HG02970 (cell line): ENCODE measurements around the gene MSI2.

Experiments used
- ATAC-seq: cut with Tn5 transposase; IDR thresholded peaks from one replicate; pipeline ENCODE4 v1.9.1; 2021; ENCODE audit warnings: mild to moderate bottlenecking, moderate library complexity, moderate number of reproducible peaks; ENCODE audit not compliant: unreplicated experiment, low FRiP score

Gene MSI2

GRCh38 chr17:57557834-57558681, 301.7 kb downstream of the MSI2 start:
- ATAC-seq: no peak

GRCh38 chr17:57559226-57559625, 302.9 kb downstream of the MSI2 start:
- ATAC-seq: no peak

- no peak for ATAC-seq
Observed at GRCh38 chr17:57559634-57560318, 303.5 kb downstream of the MSI2 start.

- no peak for ATAC-seq
Observed at GRCh38 chr17:57560319-57560705, 304.0 kb downstream of the MSI2 start.

- no peak for ATAC-seq
Observed at GRCh38 chr17:57561072-57561861, 304.9 kb downstream of the MSI2 start.

GRCh38 chr17:57562184-57562698, 305.9 kb downstream of the MSI2 start:
- no peak for ATAC-seq

GRCh38 chr17:57563958-57564357, 307.6 kb downstream of the MSI2 start:
- no peak for ATAC-seq

GRCh38 chr17:57565176-57565575, 308.9 kb downstream of the MSI2 start:
- ATAC-seq: no peak

GRCh38 chr17:57566721-57567120, 310.4 kb downstream of the MSI2 start:
- ATAC-seq: no peak

GRCh38 chr17:57567251-57567650, 310.9 kb downstream of the MSI2 start:
- no peak for ATAC-seq

- no peak for ATAC-seq
Observed at GRCh38 chr17:57568340-57568739, 312.0 kb downstream of the MSI2 start.

- no peak for ATAC-seq
Observed at GRCh38 chr17:57569021-57569420, 312.7 kb downstream of the MSI2 start.

- no peak for ATAC-seq
Observed at GRCh38 chr17:57569853-57570252, 313.5 kb downstream of the MSI2 start.

GRCh38 chr17:57570724-57571344, 314.5 kb downstream of the MSI2 start:
- ATAC-seq: no peak

GRCh38 chr17:57572062-57572461, 315.7 kb downstream of the MSI2 start:
- no peak for ATAC-seq

- ATAC-seq: no peak
Observed at GRCh38 chr17:57572600-57572999, 316.3 kb downstream of the MSI2 start.

- ATAC-seq: no peak
Observed at GRCh38 chr17:57574040-57574513, 317.8 kb downstream of the MSI2 start.

- ATAC-seq: no peak
Observed at GRCh38 chr17:57576744-57577143, 320.4 kb downstream of the MSI2 start.

GRCh38 chr17:57577751-57578607, 321.7 kb downstream of the MSI2 start:
- ATAC-seq: no peak
